GM12801 (cell line): ENCODE data around the gene ZNF112.

ENCODE experiments used
- CTCF ChIP-seq: IDR thresholded peaks from one replicate; pipeline ENCODE4 v1.5.1; 2011; ENCODE audit warnings: control low read depth; ENCODE audit not compliant: insufficient read length; ENCODE audit errors: extremely low read depth

ZNF112 gene

GRCh38 chr19:44356383-44357111, at the start of gene ZNF112:
TSS of gene ZNF112 (minus strand) at chr19:44356680. CDS start at chr19:44340539, 16,141 bp downstream.
- no peak for TF ChIP-seq CTCF

- TF ChIP-seq CTCF, result no peak
Observed at GRCh38 chr19:44401139-44402115, 44.9 kb upstream of the ZNF112 start, which contains the start of gene ZNF285. TSS of gene ZNF285 (minus strand) at chr19:44401608. CDS start at chr19:44397213, 4,395 bp downstream.

- TF ChIP-seq CTCF, result no peak
Observed at GRCh38 chr19:44374789-44375188, 18.3 kb upstream of the ZNF112 start.

GRCh38 chr19:44371815-44372480, 15.5 kb upstream of the ZNF112 start:
- no peak for TF ChIP-seq CTCF

GRCh38 chr19:44367024-44367423, 10.5 kb upstream of the ZNF112 start:
- no peak for TF ChIP-seq CTCF

GRCh38 chr19:44346556-44346955, 9.9 kb downstream of the ZNF112 start:
- no peak for TF ChIP-seq CTCF

- TF ChIP-seq CTCF, result no peak
Observed at GRCh38 chr19:44345959-44346358, 10.5 kb downstream of the ZNF112 start.
